ENCODE measurements around the gene SLC13A5.

DNA sequence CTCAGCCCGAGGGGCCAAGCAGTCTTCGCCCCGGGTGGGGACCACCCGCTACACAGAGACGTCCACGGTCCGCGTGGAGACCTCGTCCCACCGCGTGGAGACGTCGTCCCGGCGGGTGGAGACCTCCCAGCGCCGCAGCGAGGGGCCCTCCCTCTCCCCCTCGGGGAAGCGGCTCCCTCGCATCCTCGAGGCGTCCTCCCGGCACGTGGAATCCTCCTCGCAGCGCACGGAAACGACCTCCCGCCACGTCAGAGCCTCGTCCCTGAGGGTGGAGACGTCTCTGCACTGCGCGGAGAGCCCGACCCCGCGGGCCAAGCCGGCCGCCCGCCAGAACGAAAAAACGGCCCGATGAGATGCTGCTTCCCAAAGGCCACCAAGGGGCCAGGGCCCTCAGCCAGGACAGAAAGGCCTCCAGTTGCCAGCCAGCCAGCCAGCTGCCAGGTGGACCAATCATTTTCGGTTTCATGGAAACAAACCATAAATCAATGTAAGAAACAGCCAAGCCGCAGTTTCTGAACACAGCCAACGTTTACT is 61.2 kb downstream of the SLC13A5 start:
- TF ChIP-seq SMARCA5 (IDR thresholded peaks at IDR 0.05) (no peak), PAX5 (IDR thresholded peaks at IDR 0.05; ENCODE audit: borderline replicate concordance, low read depth, low read length) (no peak), POLR2AphosphoS5 (IDR thresholded peaks at IDR 0.05; ENCODE audit: low read length) (no peak), POU2F2 (IDR thresholded peaks at IDR 0.05; ENCODE audit: borderline replicate concordance, low read depth, low read length) (no peak), FOXM1 (IDR thresholded peaks at IDR 0.05; ENCODE audit: low read depth, low read length) (no peak), EZH2 (IDR thresholded peaks at IDR 0.05; ENCODE audit: borderline replicate concordance, control insufficient read depth, low read depth, low read length) (no peak), NRF1 (conservative IDR thresholded peaks at IDR 0.05; ENCODE audit: low read depth, low read length) (no peak), GABPA (IDR thresholded peaks at IDR 0.05; ENCODE audit: low read depth) (no peak)
- TF ChIP-seq, protein P1, sequence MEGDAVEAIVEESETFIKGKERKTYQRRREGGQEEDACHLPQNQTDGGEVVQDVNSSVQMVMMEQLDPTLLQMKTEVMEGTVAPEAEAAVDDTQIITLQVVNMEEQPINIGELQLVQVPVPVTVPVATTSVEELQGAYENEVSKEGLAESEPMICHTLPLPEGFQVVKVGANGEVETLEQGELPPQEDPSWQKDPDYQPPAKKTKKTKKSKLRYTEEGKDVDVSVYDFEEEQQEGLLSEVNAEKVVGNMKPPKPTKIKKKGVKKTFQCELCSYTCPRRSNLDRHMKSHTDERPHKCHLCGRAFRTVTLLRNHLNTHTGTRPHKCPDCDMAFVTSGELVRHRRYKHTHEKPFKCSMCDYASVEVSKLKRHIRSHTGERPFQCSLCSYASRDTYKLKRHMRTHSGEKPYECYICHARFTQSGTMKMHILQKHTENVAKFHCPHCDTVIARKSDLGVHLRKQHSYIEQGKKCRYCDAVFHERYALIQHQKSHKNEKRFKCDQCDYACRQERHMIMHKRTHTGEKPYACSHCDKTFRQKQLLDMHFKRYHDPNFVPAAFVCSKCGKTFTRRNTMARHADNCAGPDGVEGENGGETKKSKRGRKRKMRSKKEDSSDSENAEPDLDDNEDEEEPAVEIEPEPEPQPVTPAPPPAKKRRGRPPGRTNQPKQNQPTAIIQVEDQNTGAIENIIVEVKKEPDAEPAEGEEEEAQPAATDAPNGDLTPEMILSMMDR (IDR thresholded peaks at IDR 0.05 in 2 of 3, conservative IDR thresholded peaks at IDR 0.05 in 1 of 3; ENCODE audit: control insufficient read depth in 2 of 3, extremely low read depth in 1 of 3, insufficient read depth in 1 of 3, low read depth in 3 of 3, low read length in 3 of 3): no peak
- TF ChIP-seq, protein P2, sequence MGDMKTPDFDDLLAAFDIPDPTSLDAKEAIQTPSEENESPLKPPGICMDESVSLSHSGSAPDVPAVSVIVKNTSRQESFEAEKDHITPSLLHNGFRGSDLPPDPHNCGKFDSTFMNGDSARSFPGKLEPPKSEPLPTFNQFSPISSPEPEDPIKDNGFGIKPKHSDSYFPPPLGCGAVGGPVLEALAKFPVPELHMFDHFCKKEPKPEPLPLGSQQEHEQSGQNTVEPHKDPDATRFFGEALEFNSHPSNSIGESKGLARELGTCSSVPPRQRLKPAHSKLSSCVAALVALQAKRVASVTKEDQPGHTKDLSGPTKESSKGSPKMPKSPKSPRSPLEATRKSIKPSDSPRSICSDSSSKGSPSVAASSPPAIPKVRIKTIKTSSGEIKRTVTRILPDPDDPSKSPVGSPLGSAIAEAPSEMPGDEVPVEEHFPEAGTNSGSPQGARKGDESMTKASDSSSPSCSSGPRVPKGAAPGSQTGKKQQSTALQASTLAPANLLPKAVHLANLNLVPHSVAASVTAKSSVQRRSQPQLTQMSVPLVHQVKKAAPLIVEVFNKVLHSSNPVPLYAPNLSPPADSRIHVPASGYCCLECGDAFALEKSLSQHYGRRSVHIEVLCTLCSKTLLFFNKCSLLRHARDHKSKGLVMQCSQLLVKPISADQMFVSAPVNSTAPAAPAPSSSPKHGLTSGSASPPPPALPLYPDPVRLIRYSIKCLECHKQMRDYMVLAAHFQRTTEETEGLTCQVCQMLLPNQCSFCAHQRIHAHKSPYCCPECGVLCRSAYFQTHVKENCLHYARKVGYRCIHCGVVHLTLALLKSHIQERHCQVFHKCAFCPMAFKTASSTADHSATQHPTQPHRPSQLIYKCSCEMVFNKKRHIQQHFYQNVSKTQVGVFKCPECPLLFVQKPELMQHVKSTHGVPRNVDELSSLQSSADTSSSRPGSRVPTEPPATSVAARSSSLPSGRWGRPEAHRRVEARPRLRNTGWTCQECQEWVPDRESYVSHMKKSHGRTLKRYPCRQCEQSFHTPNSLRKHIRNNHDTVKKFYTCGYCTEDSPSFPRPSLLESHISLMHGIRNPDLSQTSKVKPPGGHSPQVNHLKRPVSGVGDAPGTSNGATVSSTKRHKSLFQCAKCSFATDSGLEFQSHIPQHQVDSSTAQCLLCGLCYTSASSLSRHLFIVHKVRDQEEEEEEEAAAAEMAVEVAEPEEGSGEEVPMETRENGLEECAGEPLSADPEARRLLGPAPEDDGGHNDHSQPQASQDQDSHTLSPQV (IDR thresholded peaks at IDR 0.05): no peak
